Right lobe of liver (tissue), 6 donors: ENCODE measurements around the gene CCDC24. TPM values are rescaled to one million over a fixed set of nuclear protein-coding genes. Genes with fewer than 3 reads are reported as not detected.

Source experiments
- ATAC-seq, 4 donors: fragments of 200-7000 bp; cut with Tn5 transposase; one replicate each; pipeline ENCODE4 v1.9.1; 2020; ENCODE audit warnings: mild to moderate bottlenecking in 4 of 4, moderate library complexity in 4 of 4
- DNase-seq, 3 donors: peaks; one replicate each; pipeline ENCODE4 v3.0.0-alpha.2; 2020
- H3K27ac ChIP-seq, 3 donors: fragments of 200-600 bp; one replicate each; pipeline ENCODE4 v1.8.0; 2022
- H3K27me3 ChIP-seq, 2 donors: fragments of 200-600 bp; one replicate each; pipeline ENCODE4 v1.8.0; 2022
- H3K36me3 ChIP-seq, 4 donors: fragments of 200-600 bp; sonication (generic) in 1 of 4; one replicate each; pipeline versions ENCODE4 v1.5.1 to v1.8.0; 2017 to 2022; ENCODE audit warnings: control low read depth in 1 of 4
- H3K4me1 ChIP-seq, 4 donors: fragments of 200-600 bp; sonication (generic) in 1 of 4; one replicate each; pipeline versions ENCODE4 v1.5.1 to v1.8.0; 2017 to 2022; ENCODE audit warnings: control low read depth in 1 of 4
- H3K4me3 ChIP-seq, 3 donors: fragments of 200-600 bp; one replicate each; pipeline ENCODE4 v1.8.0; 2022
- H3K9me3 ChIP-seq, 4 donors: fragments of 200-600 bp; sonication (generic) in 1 of 4; one replicate each; pipeline versions ENCODE4 v1.5.1 to v1.8.0; 2017 to 2022; ENCODE audit warnings: control low read depth in 1 of 4
- CTCF ChIP-seq, 4 donors: fragments of 200-600 bp in 3 of 4; fragments of 450-650 bp in 1 of 4; IDR thresholded peaks; one replicate each; pipeline versions ENCODE4 v1.5.1 to v1.8.0; 2016 to 2022; ENCODE audit warnings: antibody characterized with exemption in 4 of 4, mild to moderate bottlenecking in 2 of 4
- POLR2A ChIP-seq: fragments of 450-650 bp; IDR thresholded peaks from one replicate; pipeline ENCODE4 v1.6.1; 2017; ENCODE audit warnings: antibody characterized with exemption, mild to moderate bottlenecking
- WGBS: methylation state at CpG from one replicate; pipeline ENCODE4 v1.1.6; 2018; ENCODE audit warnings: low coverage, low lambda C conversion rate; ENCODE audit not compliant: insufficient coverage; ENCODE audit errors: missing lambda C conversion rate; 5-methylcytosine and 5-hydroxymethylcytosine counted together
- intact Hi-C, 2 donors: fragments of 100-400 bp; cut with DNase I; formaldehyde crosslinking; loops; one replicate each; pipeline versions ENCODE4 v1.11.2 to v1.14.1; 2022
- total RNA-seq, 6 experiments: library from RNA; depleted of rRNA in 2 of 6; stranded (reverse); fragments of >200 nt in 2 of 6; fragmentation: NEBNext Ultra II Directional in 3 of 6; extraction: Animal tissue kit (Norgen Biotek cat#: 25700) in 3 of 6; gene quantifications; one replicate each; pipeline versions ENCODE4 v1.1.0 to v1.2.4, GENCODE V29; 2016 to 2023
- donor health status: DM: no; HTN: yes; CAD: no.
- donor health status: DM: no; HTN: no; CAD: no.
- donor health status: DM: no; HTN: no; CAD: no.
- donor health status: DM: no; HTN: yes; CAD: no.
- donor health status: DM: no; HTN: yes; CAD: no.

CCDC24 gene
- total RNA-seq, 6 experiments from 2014 or later: 2.2 to 8.4 (median 3.5) TPM

GRCh38 chr1:43962324-43962723 is 29.1 kb upstream of the CCDC24 start:
- no peak overlapping the region for H3K4me3 ChIP-seq
- no peak overlapping the region for H3K27ac ChIP-seq
- H3K36me3 ChIP-seq: peaks cover 0 to 29% (median 8%) of the 10 kb centered on the region in 4 donors
- intact Hi-C loops: no loop called here
- DNase-seq: no peak
- H3K27me3 ChIP-seq: no peaks in the 10 kb centered on the region
- no peaks in the 10 kb centered on the region for H3K9me3 ChIP-seq
- no peak for ATAC-seq
- TF ChIP-seq POLR2A (no peak), CTCF (IDR thresholded peaks at IDR 0.05) (no peak)
- H3K4me1 ChIP-seq: no peaks in the 10 kb centered on the region
- WGBS: 89% methylated on average over 2 of the region's 2 CpGs

GRCh38 chr1:43963006-43963405 is 28.4 kb upstream of the CCDC24 start:
- 80% methylated on average over 2 of the region's 3 CpGs for WGBS
- no peaks in the 10 kb centered on the region for H3K9me3 ChIP-seq
- H3K4me1 ChIP-seq: no peaks in the 10 kb centered on the region
- ATAC-seq: no peak
- no peak for TF ChIP-seq CTCF (IDR thresholded peaks at IDR 0.05)
- TF ChIP-seq POLR2A: no peak
- H3K4me3 ChIP-seq: no peak overlapping the region
- no peaks in the 10 kb centered on the region for H3K27me3 ChIP-seq
- intact Hi-C loops: no loop called here
- DNase-seq: no peak
- peaks cover 0 to 24% (median 6%) of the 10 kb centered on the region in 4 donors for H3K36me3 ChIP-seq
- no peak overlapping the region for H3K27ac ChIP-seq

GRCh38 chr1:43963890-43964289 is 27.5 kb upstream of the CCDC24 start:
- DNase-seq (no peak), ATAC-seq (no peak)
- Histone ChIP-seq H3K27ac (no peak overlapping the region), H3K27me3 (no peaks in the 10 kb centered on the region), H3K4me3 (no peak overlapping the region), H3K36me3 (peaks cover 0 to 15% (median 6%) of the 10 kb centered on the region in 4 donors), H3K4me1 (no peaks in the 10 kb centered on the region), H3K9me3 (no peaks in the 10 kb centered on the region)
- TF ChIP-seq POLR2A: no peak
- no peak for TF ChIP-seq CTCF (IDR thresholded peaks at IDR 0.05)
- intact Hi-C loops: no loop called here
- 93% methylated on average over 1 of the region's 5 CpGs for WGBS

- DNase-seq (no peak), ATAC-seq (no peak)
- no peak overlapping the region for H3K27ac ChIP-seq
- no peak for TF ChIP-seq POLR2A
- TF ChIP-seq CTCF (IDR thresholded peaks at IDR 0.05): no peak
- intact Hi-C loops: no loop called here
- 100% methylated on average over 2 of the region's 3 CpGs for WGBS
- H3K36me3 ChIP-seq: peaks cover 0 to 9% (median 6%) of the 10 kb centered on the region in 4 donors
- H3K4me3 ChIP-seq: no peak overlapping the region
- H3K9me3 ChIP-seq: no peaks in the 10 kb centered on the region
- H3K27me3 ChIP-seq: no peaks in the 10 kb centered on the region
- H3K4me1 ChIP-seq: peaks cover 0 to under 1% (median 0%) of the 10 kb centered on the region in 4 donors
These were observed 26.1 kb upstream of the CCDC24 start for GRCh38 chr1:43965316-43965715.
